Measurements from ENCODE around the gene GPATCH8. TPM values are rescaled to one million over a fixed set of nuclear protein-coding genes. Genes with fewer than 3 reads are reported as not detected.
A peak's percentile ranks its signal among the peaks of the same experiment; 100 is the strongest.

GPATCH8 gene
- total and polyA plus RNA-seq, 2 of the 8 experiments (the other 6 are each of a cell fraction or from before 2014, with no cell fraction given): 20.5 to 58.1 TPM

- ChIA-PET CTCF (ENCODE audit: partially characterized antibody) (interaction anchor here (0.6 to 7.3 kb wide), 48 partner anchors 9 to 343 kb away, joined by 3 to 84 read pairs (median 5); partner anchors contain the start of genes FZD2, MEIOC and SLC25A39), POLR2A (ENCODE audit: partially characterized antibody) (interaction anchor here (0.8 to 2.5 kb wide), 8 partner anchors 10 to 182 kb away, joined by 3 to 9 read pairs (median 5); partner anchors contain the start of gene FZD2)
- H4K91ac ChIP-seq (replicated peaks; ENCODE audit: insufficient read length, low read length): peak overlapping the region; percentile 60
- H3K14ac ChIP-seq (ENCODE audit: insufficient read length): no peak overlapping the region
- H4K8ac ChIP-seq (ENCODE audit: extremely low read depth, insufficient read depth, low read length): peak overlapping the region; percentile 60
- H3K4me1 ChIP-seq (replicated peaks in 1 of 4; ENCODE audit: control insufficient read depth in 3 of 4, insufficient read depth in 4 of 4, low read length in 3 of 4): peaks cover 0 to 15% (median 10%) of the 10 kb centered on the region in 4 experiments; a peak in 6 of 7 replicates
- H3K23ac ChIP-seq (ENCODE audit: insufficient read length): no peak overlapping the region
- H2BK120ac ChIP-seq (replicated peaks; ENCODE audit: low read depth, low read length): no peak overlapping the region
- H2BK20ac ChIP-seq (ENCODE audit: low read length): 0 out of 2 replicates have a peak overlapping the region, but pooled peaks have one; percentile 49
- no peak overlapping the region for H2AK5ac ChIP-seq (ENCODE audit: low read depth, low read length)
- no peak overlapping the region for H2BK5ac ChIP-seq (ENCODE audit: low read depth, low read length)
- no peak overlapping the region for H3K4me3 ChIP-seq (ENCODE audit: extremely low read depth in 1 of 4, insufficient read depth in 2 of 4, low read depth in 3 of 4, low read length in 4 of 4)
- no peak overlapping the region; a peak in 1 of 7 replicates for H3K9ac ChIP-seq (replicated peaks in 1 of 4; ENCODE audit: extremely low read depth in 1 of 4, low read depth in 3 of 4, low read length in 3 of 4)
- H2BK12ac ChIP-seq (ENCODE audit: low read depth, low read length): peak overlapping the region; percentile 13; the same call in 1 of the 2 replicates
- H3K23me2 ChIP-seq (ENCODE audit: low read depth, low read length): no peaks in the 10 kb centered on the region
- H4K5ac ChIP-seq (ENCODE audit: insufficient read length, low read depth, low read length): no peak overlapping the region
- no peaks in the 10 kb centered on the region for H3K36me3 ChIP-seq (ENCODE audit: control insufficient read depth in 2 of 4, insufficient read depth in 4 of 4, low read length in 3 of 4)
- peaks cover 3 to 27% (median 13%) of the 10 kb centered on the region in 4 experiments for H3K27me3 ChIP-seq (replicated peaks in 1 of 4; ENCODE audit: control insufficient read depth in 3 of 4, extremely low read depth in 1 of 4, insufficient read depth in 3 of 4, low read length in 3 of 4)
- H3K27ac ChIP-seq (ENCODE audit: low read depth, low read length): no peak overlapping the region
- WGBS, 2 experiments (ENCODE audit: extremely low coverage in 1 of 2, insufficient coverage in 1 of 2, insufficient read length in 1 of 2, insufficient replicate concordance in 2 of 2, low coverage in 1 of 2, low lambda C conversion rate in 2 of 2, missing lambda C conversion rate in 1 of 2): 25% methylated on average over 20 of the region's 21 CpGs; no CpG with 5 or more reads in 1 of the 2 experiments
- no peak overlapping the region; the same call in 1 of the 2 replicates for H3K18ac ChIP-seq (ENCODE audit: extremely low read depth, low read length)
- H3K79me1 ChIP-seq (ENCODE audit: low read depth, low read length): no peaks in the 10 kb centered on the region
- no peak overlapping the region for H2BK15ac ChIP-seq (ENCODE audit: low read length)
- H4K20me1 ChIP-seq (replicated peaks in 1 of 2; ENCODE audit: control insufficient read depth in 1 of 2, insufficient read depth in 2 of 2, low read length in 2 of 2): no peaks in the 10 kb centered on the region
- DNase-seq (ENCODE audit: low read depth in 1 of 2, low spot score in 2 of 2): peak in 1 of 2 experiments; percentile 97
- H3K9me3 ChIP-seq (ENCODE audit: insufficient read depth in 2 of 2, low read depth in 1 of 2, low read length in 1 of 2): no peaks in the 10 kb centered on the region
- H3K4ac ChIP-seq (replicated peaks; ENCODE audit: insufficient read length, low read depth, low read length): no peak overlapping the region
- H3K79me2 ChIP-seq (ENCODE audit: control insufficient read depth in 1 of 2, insufficient read depth in 2 of 2, low read length in 2 of 2): no peaks in the 10 kb centered on the region
- no peak overlapping the region for H3K56ac ChIP-seq (replicated peaks; ENCODE audit: insufficient read length, low read depth, low read length)
- 0 out of 2 replicates have a peak overlapping the region, but pooled peaks have one; percentile 74 for H2AFZ ChIP-seq (ENCODE audit: low read length)
- H3K4me2 ChIP-seq (ENCODE audit: insufficient read depth in 1 of 2, low read depth in 2 of 2, low read length in 2 of 2): peak overlapping the region in 1 of 2 experiments; percentile 25; a peak in 3 of 4 replicates
- peak; percentile 89 for FAIRE-seq
- TF ChIP-seq RNF2 (IDR thresholded peaks at IDR 0.05; ENCODE audit: borderline replicate concordance, low read depth, low read length, missing control alignments, poor library complexity, severe bottlenecking) (no peak), RXRA (IDR thresholded peaks at IDR 0.05; ENCODE audit: insufficient read depth, low read depth, low read length) (no peak), E2F6 (IDR thresholded peaks at IDR 0.05) (peak; percentile 97), TAF1 (IDR thresholded peaks at IDR 0.05; ENCODE audit: low read depth, low read length) (no peak), ASH2L (IDR thresholded peaks at IDR 0.05; ENCODE audit: low read length) (no peak), YY1 (IDR thresholded peaks at IDR 0.05; ENCODE audit: low read depth, low read length) (no peak), BRCA1 (IDR thresholded peaks at IDR 0.05; ENCODE audit: low read depth, low read length) (peak; percentile 56; the same call in 1 of the 2 replicates), RAD21 (IDR thresholded peaks at IDR 0.05 in 1 of 2, conservative IDR thresholded peaks at IDR 0.05 in 1 of 2; ENCODE audit: low read depth in 2 of 2, low read length in 2 of 2) (peak; percentile 99 to 100), TEAD4 (IDR thresholded peaks at IDR 0.05; ENCODE audit: low read depth, low read length) (no peak), RFX5 (IDR thresholded peaks at IDR 0.05; ENCODE audit: borderline replicate concordance, low read depth, low read length) (no peak)
Measured at GRCh38 chr17:44533533-44534246, 30.5 kb upstream of the GPATCH8 start.

Data from H1 (cell line).